HG03159 (cell line): Measurements from ENCODE around the gene FYN.

Experiments
- ATAC-seq: cut with Tn5 transposase; IDR thresholded peaks from one replicate; pipeline ENCODE4 v1.9.1; 2021; ENCODE audit warnings: mild to moderate bottlenecking, moderate library complexity; ENCODE audit not compliant: unreplicated experiment

Gene FYN

DNA sequence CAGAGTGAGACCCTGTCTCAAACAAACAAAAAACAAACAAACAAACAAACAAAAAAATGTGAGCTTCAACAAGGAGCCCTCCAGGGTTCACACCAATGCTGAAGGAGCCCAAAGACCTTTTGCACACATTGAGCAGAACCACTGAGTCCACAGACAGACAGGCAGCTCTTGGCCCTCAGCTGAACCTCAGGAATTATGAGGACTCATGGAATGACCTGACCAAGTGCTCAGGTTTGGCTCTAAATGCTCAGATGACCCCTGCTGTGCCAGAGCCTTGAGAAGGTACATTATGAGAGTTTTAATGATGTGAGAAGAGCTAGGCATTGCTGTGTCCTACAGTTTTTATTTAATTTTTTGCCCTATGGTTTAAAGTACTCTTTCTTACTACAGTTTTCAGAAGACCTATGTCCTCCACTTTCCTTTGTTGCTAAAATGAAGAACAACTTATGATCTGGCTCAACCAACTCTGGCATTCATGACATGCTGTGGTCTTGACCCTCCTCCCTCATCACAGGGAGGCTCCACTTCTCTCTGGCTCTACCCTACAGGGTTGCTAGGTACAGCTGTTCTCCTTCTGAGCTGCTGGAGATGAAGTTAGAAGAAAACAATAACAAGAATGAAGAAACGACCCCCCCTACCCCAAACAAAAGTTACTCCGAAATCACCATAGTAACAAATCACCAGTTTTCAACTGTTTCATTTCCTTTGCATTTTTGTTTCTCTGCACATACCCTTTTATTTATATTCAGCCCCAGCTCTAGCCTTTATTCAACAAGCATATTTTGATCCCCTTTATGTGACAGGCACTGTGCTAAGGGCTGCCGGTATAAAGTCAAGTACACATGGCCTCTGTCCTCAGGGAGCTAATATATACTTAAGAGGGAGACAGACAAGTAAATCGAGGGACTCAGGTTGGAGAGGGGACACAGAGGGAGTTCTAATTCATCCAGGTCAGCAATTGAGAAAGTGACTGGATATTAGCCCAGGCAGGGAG is 138.9 kb downstream of the FYN start:
- ATAC-seq = no peak

GRCh38 chr6:111732390-111732789 is 140.9 kb downstream of the FYN start:
- no peak for ATAC-seq

- ATAC-seq = no peak
Measured at GRCh38 chr6:111731456-111732195, 141.6 kb downstream of the FYN start.

DNA sequence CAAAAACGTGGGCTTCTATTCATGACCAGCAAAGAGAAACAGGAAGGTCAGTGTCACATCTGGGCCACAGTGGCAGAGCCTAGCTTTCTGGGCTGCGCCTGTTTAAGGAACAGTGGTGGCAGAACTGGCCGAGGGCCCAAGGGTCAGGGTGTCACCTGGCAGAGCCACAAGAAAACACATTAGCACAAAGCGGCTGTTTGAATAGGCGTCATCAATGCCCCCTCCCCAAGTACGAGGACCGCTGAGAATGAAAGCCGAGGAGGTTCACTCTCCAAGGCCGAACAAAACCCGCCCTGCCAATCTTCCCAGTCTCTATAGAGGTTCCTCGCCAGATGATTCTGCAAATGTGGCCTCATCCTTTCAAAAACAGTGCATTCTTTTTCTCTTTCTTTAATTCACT is 142.4 kb downstream of the FYN start:
- no peak for ATAC-seq

DNA sequence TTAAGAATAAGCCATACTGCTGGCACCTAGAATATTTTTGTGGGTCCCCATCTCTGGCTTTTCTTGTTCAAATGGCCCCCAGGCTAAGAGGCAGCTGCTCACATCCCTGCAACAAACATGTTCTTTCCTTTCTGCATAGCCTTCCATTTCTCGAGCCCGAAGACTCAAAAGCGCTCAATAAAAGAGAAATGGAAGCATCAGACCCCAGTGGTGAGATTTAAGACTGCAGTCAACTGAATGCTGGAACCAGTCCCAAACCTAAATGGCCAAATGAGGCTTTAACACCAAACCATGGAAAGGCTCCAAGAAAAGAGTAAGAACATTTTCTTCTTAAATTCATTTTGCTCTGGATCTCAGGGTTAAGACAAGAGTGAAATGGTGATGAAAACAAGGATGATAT is 145.4 kb downstream of the FYN start:
- ATAC-seq = no peak

- ATAC-seq = no peak
Measured at GRCh38 chr6:111727041-111727440, 146.2 kb downstream of the FYN start.

DNA sequence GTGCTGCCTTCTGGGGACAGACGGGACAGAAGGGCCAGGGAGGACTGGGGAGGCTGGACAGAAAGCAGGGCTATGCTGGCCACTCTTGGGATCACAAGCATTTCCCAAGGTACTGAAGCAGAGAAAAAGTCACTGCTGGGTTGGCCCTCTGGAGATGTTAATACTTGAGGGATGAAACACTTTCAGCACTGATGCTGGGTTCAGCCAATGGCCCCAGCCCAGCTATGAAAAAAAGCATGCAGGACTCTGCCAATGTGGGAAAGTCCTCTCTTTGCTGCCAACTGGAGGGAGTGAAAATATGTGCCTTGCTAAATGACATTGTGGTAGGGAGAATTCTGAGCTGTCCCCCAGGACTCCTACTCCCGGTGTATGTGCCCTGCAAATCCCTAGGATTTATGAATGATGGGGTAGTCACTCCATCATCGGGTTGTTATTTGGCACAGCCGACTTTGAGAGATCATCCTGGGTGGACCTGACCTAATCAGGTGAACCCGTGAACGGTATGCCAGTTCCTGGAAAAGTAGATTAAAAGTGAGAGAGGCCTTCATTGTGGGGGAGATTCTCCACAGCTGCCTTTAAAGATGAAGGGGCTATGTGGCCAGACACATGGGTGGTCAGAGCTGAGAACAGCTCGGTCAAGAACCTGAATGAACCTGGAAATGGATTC is 147.7 kb downstream of the FYN start:
- ATAC-seq = no peak

- peak; percentile 99 for ATAC-seq
Measured at GRCh38 chr6:111724505-111724904, 148.7 kb downstream of the FYN start.

DNA sequence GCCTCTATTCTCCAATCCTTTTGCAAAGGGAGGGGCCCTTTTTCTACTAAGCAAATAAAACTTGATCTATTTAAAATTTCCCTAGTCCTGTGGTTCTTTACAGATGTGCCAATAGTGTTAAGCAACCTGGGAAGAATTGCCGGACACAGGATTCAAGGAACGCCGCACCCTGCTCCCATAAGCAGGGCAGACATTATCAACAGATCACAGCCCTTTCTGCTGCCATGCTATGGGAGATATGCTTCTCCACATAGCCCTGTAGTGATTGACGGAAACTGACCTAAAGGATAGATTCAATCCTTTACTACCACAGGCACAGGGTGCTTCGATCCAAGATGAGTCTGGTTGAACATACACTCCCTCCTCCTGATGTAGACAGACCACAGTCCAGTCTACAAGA is 149.2 kb downstream of the FYN start:
- ATAC-seq = peak; percentile 22

DNA sequence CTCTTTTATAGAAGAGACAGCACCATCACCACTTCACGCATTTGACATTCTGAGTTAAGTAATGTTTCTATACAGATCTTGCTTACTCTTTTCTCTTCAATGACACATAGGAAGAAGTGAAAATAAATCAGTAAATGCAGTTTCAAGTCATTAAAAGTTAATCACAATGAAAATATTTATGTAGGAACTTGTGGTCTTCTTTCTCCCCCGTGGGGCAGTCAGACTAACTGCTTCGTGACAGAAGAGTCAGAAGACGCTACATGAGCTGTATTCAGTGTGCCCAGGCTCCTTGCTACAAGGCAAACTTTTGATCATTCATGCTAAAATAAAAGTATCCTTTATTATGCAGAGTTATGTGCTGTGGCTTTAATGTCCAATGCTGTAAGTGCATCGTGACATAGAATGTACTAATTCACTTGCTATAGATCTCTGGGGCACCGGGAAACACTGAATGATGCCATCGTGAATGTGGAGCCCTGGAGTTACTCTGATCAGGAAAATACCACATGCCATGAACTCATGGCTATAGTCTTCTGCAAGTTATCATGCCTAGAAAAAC is 149.8 kb downstream of the FYN start:
- ATAC-seq = no peak

DNA sequence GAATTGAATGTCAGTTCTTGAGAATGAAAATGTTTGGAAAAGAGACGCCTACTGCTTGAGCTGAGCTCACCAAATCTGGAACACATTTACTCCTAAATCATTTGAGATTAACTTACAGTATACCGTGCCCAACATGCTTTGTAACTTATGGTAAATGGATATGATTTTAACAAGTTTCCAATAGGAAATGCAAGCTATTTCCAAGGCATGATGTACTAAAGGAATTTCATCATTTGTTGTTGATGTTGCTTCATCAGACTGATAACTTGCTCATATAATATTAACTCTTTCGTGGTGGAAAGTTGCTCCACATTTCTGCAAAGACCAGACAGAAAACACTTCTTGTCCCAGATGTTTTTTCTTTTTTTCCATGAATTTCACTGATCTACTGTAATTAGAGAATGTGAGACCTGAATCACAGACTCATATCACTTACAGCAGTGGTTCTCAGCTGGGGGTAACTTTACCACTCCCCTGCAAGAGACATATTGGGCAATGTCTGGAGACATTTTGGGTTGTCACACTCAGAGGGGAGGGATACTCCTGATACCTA is 151.0 kb downstream of the FYN start:
- ATAC-seq = no peak

GRCh38 chr6:111721753-111722154 is 151.5 kb downstream of the FYN start:
- ATAC-seq = no peak

GRCh38 chr6:111720931-111721496 is 152.2 kb downstream of the FYN start:
- no peak for ATAC-seq

DNA sequence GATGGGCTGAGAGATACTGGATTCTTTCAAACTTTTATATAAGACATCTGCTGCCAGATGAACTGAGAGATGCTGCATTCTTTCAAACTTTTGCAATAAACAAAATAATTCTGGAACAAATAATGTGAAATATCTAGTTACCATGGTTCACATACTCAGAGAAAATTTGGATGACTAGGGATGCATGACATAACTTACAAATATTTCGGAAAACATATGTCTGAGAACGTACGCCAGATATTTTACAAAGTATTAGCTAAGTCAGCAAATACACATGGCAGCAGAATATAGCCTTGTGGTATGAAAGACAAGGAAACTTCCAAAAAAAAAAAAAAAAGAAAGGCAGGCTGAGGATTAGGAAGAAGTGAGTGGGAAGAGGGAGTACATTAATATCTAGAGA is 154.3 kb downstream of the FYN start:
- no peak for ATAC-seq

DNA sequence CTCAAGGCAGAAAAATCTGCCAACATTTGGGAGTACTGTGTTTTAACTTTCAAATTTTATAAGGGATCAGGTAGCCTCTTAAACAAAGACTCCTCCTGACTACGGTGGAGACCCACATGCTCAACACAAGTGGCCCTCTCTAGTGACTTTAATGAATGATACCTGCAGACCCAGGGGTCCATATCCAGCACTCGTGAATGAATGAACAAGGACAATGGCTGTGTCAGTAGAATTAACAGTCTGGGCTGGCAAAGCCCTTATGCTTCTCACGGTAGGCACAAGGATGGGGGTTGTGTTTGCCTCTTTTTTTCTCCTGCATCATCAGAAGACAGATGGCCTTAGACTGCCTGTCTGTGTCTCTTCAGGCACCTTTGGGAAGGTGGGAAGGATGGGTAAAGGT is 154.9 kb downstream of the FYN start:
- ATAC-seq = no peak

DNA sequence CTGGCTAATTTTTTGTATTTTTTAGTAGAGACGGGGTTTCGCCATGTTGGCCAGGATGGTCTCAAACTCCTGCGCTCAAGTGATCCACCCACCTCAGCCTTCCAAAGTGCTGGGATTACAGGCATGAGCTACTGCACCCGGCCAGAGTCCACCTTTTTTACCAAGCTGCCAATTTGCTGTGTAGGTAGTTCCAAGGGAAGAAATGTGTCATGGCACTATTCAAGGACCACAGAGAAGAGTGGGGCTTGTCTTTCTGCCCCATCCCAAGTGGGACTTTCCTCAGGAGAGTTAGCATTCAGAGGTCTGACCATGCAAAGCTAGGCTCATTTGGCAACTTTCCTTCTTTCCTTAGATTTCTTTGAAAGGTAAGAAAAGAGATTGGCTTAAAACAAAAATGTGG is 155.6 kb downstream of the FYN start:
- no peak for ATAC-seq

- no peak for ATAC-seq
Measured at GRCh38 chr6:111716325-111716724, 156.9 kb downstream of the FYN start.

GRCh38 chr6:111715321-111715720 is 157.9 kb downstream of the FYN start:
- no peak for ATAC-seq

- no peak for ATAC-seq
Measured at GRCh38 chr6:111714416-111715270, 158.6 kb downstream of the FYN start.

DNA sequence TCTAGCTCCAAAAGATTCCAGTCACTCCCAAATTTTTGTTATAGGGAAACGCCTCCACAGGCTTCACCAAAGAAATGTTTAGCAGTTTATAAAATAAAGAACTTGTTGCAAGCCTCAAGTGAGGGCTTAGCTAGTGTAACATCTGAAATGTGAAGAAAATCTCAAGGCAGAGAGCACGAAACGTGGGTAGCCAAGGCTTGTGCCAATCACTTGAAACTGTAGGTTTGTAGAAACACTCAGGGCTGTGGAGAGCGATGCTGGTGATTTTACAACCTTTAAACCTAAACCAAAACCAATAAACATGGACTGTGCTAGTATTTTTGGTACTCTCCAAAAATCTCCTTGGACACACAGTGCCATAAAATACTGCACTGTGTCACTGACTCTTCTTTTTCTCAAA is 159.4 kb downstream of the FYN start:
- no peak for ATAC-seq
